Heart left ventricle (tissue), 13 donors: ENCODE data around the gene C12orf75.

Source experiments
- POLR2A ChIP-seq, 2 donors: fragments of 450-650 bp; IDR thresholded peaks; one replicate each; pipeline ENCODE4 v1.6.1; 2017; ENCODE audit warnings: antibody characterized with exemption in 2 of 2, mild to moderate bottlenecking in 2 of 2, moderate library complexity in 2 of 2
- TF ChIP-seq, protein P1 (sequence below), 12 donors: fragments of 200-600 bp; sonication (generic) in 4 of 12; IDR thresholded peaks; one replicate each; pipeline versions ENCODE4 v1.5.0 to v1.8.0; 2018 to 2022; ENCODE audit warnings: antibody characterized with exemption in 12 of 12, mild to moderate bottlenecking in 5 of 12
- donor health status: ischemic (EF 13 %, LVEDD 7.1; RV severe dilation, severe dysfunction).
- donor health status: DM: no; HTN: yes; CAD: no.
- donor health status: DM: no; HTN: no; CAD: no.
- donor health status: ischemic (EF 25% LVEDD 6.9; RV normal size, moderate dysfunction).
- donor health status: ischemic (EF 25% LVEDD 5.7; RV mildly dilated, moderate dysfunction).
- donor health status: ischemic (EF 35%, LVEDD 5.7; RV mildly dilated, moderate dysfunction).
- donor health status: nonischemic (EF 11% LVEDD 7.7; RV severe dilation, severe dysfunction).
- donor health status: DM: yes; HTN: yes; CAD: no.
- donor health status: PGD.
- donor health status: ischemic (EF 29% LVEDD 5.4; RV normal size, mild dysfunction).
- donor health status: nonischemic (EF 23%, LVEDD 6.1; RV moderate dilation, normal function).

GRCh38 chr12:105285378-105285777 is 45.1 kb upstream of the C12orf75 start:
- TF ChIP-seq, protein P1, sequence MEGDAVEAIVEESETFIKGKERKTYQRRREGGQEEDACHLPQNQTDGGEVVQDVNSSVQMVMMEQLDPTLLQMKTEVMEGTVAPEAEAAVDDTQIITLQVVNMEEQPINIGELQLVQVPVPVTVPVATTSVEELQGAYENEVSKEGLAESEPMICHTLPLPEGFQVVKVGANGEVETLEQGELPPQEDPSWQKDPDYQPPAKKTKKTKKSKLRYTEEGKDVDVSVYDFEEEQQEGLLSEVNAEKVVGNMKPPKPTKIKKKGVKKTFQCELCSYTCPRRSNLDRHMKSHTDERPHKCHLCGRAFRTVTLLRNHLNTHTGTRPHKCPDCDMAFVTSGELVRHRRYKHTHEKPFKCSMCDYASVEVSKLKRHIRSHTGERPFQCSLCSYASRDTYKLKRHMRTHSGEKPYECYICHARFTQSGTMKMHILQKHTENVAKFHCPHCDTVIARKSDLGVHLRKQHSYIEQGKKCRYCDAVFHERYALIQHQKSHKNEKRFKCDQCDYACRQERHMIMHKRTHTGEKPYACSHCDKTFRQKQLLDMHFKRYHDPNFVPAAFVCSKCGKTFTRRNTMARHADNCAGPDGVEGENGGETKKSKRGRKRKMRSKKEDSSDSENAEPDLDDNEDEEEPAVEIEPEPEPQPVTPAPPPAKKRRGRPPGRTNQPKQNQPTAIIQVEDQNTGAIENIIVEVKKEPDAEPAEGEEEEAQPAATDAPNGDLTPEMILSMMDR (IDR thresholded peaks at IDR 0.05), result no peak
- TF ChIP-seq POLR2A (IDR thresholded peaks at IDR 0.05), result no peak
